Erythroblast (primary cell): Measurements from ENCODE around the gene ZNF860.

ENCODE experiments used
- GATA1 ChIP-seq: IDR thresholded peaks from 2 replicates; pipeline ENCODE4 v1.6.1; 2011; ENCODE audit warnings: low read depth, mild to moderate bottlenecking, control low read depth, low read length, moderate library complexity
- POLR2A ChIP-seq: IDR thresholded peaks from 2 replicates; pipeline ENCODE4 v1.6.1; 2011; ENCODE audit warnings: mild to moderate bottlenecking, low read length

- TF ChIP-seq POLR2A (no peak), GATA1 (no peak)
Observed at GRCh38 chr3:31959251-31959650, 22.3 kb upstream of the ZNF860 start.
